ENCODE measurements around the gene SLC9A1.

GRCh38 chr1:27150183-27150582 lies 4.7 kb downstream of the SLC9A1 start:
- TF ChIP-seq POLR2A (IDR thresholded peaks at IDR 0.05) = no peak
- no peak for TF ChIP-seq CTCF (IDR thresholded peaks at IDR 0.05)

Data from lower leg skin (tissue), 3 donors.